Epithelial cell of proximal tubule (primary cell): ENCODE measurements around the gene HSD17B14. TPM values are rescaled to one million over a fixed set of nuclear protein-coding genes. Genes with fewer than 3 reads are reported as not detected.

ENCODE experiments used
- DNase-seq: peaks from one replicate; pipeline ENCODE4 v3.0.0-alpha.2; 2011; ENCODE audit warnings: low read depth
- H3K4me3 ChIP-seq: 2 replicates; pipeline ENCODE4 v1.5.1; 2011; ENCODE audit warnings: low read depth, mild to moderate bottlenecking, low read length
- CTCF ChIP-seq: conservative IDR thresholded peaks from 2 replicates; pipeline ENCODE4 v1.5.1; 2012; ENCODE audit warnings: low read depth, mild to moderate bottlenecking, low read length
- total RNA-seq: library from RNA; depleted of rRNA; stranded (reverse); fragments of >200 nt; gene quantifications from 2 replicates; pipeline ENCODE4 v1.2.3, GENCODE V29; 2015

Gene HSD17B14
- total RNA-seq, 1 donor from 2014 or later: 2.8 TPM

DNA sequence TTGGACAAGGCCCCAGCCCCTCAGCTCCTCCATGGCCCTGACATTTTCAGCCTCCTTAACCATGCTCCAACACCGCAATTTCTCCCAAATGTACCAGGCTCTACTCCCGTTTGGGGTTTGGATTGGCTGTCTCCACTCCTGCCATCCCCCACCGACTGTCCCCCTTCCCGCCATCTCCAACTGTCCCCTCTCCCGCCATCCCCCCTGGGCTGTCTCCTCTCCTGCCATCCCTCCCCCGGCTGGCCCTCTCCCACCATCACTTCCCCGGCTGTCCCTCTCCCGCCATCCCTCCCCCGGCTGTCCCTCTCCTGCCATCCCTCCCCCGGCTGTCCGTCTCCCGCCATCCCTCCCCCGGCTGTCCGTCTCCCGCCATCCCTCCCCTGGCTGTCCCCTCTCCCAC, 30.8 kb downstream of the HSD17B14 start:
- DNase-seq: no peak
- H3K4me3 ChIP-seq: no peak overlapping the region
- no peak for TF ChIP-seq CTCF

DNA sequence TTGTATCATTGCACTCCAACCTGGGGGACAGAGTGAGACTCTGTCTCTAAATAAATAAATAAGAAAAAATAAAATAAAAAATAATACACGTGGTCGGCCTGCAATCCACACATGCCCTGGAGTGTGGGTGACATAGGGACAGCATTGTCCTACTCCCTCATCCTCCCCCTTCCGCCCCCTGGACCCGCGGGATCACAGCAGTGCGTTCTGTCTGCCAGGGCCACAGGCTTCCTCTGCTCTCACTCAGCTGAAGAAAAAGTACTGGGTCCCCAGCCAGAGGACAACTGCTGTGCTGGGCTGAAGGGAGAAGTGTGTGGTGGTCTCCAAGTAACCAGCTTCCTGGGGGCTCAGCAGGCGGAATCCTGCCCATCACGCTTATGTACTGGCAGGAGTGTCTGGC, 31.8 kb downstream of the HSD17B14 start:
- H3K4me3 ChIP-seq: no peak overlapping the region
- TF ChIP-seq CTCF: no peak
- no peak for DNase-seq

- no peak overlapping the region for H3K4me3 ChIP-seq
Measured at GRCh38 chr19:48802623-48803022, 33.7 kb downstream of the HSD17B14 start.

GRCh38 chr19:48799358-48800300, 36.7 kb downstream of the HSD17B14 start:
- no peak for DNase-seq
- H3K4me3 ChIP-seq: no peak overlapping the region
- TF ChIP-seq CTCF: no peak

More at GRCh38 chr19:48802623-48803022, 33.7 kb downstream of the HSD17B14 start:
- DNase-seq: no peak
- no peak for TF ChIP-seq CTCF

DNA sequence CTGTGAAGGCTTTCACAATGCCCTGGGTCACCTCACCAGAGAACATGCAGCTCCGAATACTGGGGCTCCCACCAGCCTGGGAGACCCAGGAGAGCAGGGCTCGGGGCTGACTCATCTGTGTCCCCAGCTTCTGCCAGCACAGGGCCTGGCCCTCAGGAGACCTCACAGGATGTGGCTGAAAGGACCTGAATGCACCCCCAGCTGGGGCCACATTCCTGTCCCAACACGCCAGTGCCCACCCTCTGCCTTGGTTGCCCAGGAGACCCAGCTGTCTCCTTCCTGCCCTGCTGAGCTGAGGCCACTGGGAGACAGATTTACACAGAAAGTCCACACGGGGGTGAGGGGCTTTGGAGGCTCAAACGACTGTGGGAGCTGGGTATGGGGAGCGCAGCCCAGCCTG, 37.4 kb downstream of the HSD17B14 start:
- TF ChIP-seq CTCF: no peak
- no peak for DNase-seq
- H3K4me3 ChIP-seq: no peak overlapping the region

DNA sequence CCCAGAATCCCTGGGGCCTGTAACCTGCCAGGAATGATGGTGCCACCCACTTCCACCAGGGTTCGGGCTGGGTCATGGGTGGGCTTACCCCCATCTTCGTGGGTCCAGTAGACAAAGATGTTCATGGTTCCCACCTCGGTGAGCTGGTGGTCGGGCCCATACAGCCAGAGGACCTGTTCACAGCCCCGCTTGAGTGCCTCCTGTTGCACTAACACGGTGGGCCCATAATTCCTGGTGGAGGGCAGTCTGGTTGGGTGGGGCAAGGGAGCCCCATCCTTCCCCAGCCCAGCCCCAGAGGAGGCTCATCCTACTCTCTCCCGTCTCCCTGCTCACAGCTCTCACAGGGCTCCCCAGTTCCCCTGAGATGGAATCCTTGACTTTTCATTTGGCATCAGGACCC, 39.2 kb downstream of the HSD17B14 start:
- no peak for DNase-seq
- H3K4me3 ChIP-seq: no peak overlapping the region
- TF ChIP-seq CTCF: no peak
